ENCODE results near the gene ABCC6. TPM values are rescaled to one million over a fixed set of nuclear protein-coding genes. Genes with fewer than 3 reads are reported as not detected.

ABCC6 gene
- total RNA-seq, 1 experiment from 2014 or later, result not detected

DNA sequence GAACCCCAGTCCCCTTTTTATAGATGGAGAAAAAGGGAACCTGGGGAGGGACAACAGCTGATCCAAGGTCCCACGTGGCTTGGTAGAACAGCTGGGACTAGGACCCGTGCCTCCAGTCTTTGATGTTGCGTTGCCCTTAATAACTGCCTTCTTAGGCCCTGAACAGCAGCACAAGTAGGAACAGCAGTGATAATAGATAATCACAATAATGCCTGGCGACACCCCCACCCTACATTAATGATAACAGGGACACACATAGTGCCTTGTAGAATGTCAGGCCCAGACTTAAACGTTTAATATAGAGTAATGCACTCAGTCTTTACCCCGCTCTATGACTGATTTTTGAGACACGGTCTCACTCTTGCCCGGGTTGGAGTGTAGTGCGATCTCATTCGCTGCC, 96.4 kb downstream of the ABCC6 start:
- DNase-seq, result no peak
- no peaks in the 10 kb centered on the region for H4K20me1 ChIP-seq (ENCODE audit: insufficient read depth, low read depth, low read length)
- no peak overlapping the region for H3K9ac ChIP-seq (ENCODE audit: low read length)
- H3K79me2 ChIP-seq (ENCODE audit: low read length), result peaks cover 6% of the 10 kb centered on the region; the same call in 1 of the 2 replicates
- H2AFZ ChIP-seq (ENCODE audit: low read length), result no peak overlapping the region
- no peak overlapping the region for H3K4me2 ChIP-seq (ENCODE audit: low read depth, low read length, poor library complexity, severe bottlenecking)
- no peaks in the 10 kb centered on the region for H3K9me2 ChIP-seq (replicated peaks; ENCODE audit: insufficient read depth, low read length)
- H3K4me3 ChIP-seq (ENCODE audit: low read length), result no peak overlapping the region
- no peaks in the 10 kb centered on the region; the same call in 1 of the 2 replicates for H3K9me3 ChIP-seq (ENCODE audit: low read length)
- H3K36me3 ChIP-seq (ENCODE audit: insufficient read depth, low read length), result peaks cover 30% of the 10 kb centered on the region
- no peaks in the 10 kb centered on the region for H3K4me1 ChIP-seq (ENCODE audit: low read length)
- no peaks in the 10 kb centered on the region for H3K27me3 ChIP-seq (ENCODE audit: low read length)
- H3K27ac ChIP-seq (ENCODE audit: low read length), result 0 out of 2 replicates have a peak overlapping the region, but pooled peaks have one; percentile 34

GRCh38 chr16:16124974-16125373, 98.3 kb downstream of the ABCC6 start:
- Histone ChIP-seq H3K4me2 (ENCODE audit: low read depth, low read length, poor library complexity, severe bottlenecking) (no peak overlapping the region), H2AFZ (ENCODE audit: low read length) (no peak overlapping the region), H3K9me2 (replicated peaks; ENCODE audit: insufficient read depth, low read length) (no peaks in the 10 kb centered on the region), H3K4me3 (ENCODE audit: low read length) (no peak overlapping the region), H3K79me2 (ENCODE audit: low read length) (peaks cover 6% of the 10 kb centered on the region; the same call in 1 of the 2 replicates), H3K36me3 (ENCODE audit: insufficient read depth, low read length) (peaks cover 35% of the 10 kb centered on the region), H3K9ac (ENCODE audit: low read length) (no peak overlapping the region), H3K4me1 (ENCODE audit: low read length) (no peaks in the 10 kb centered on the region), H3K27me3 (ENCODE audit: low read length) (no peaks in the 10 kb centered on the region), H3K9me3 (ENCODE audit: low read length) (no peaks in the 10 kb centered on the region; the same call in 1 of the 2 replicates), H3K27ac (ENCODE audit: low read length) (no peak overlapping the region), H4K20me1 (ENCODE audit: insufficient read depth, low read depth, low read length) (no peaks in the 10 kb centered on the region)
- no peak for DNase-seq

DNA sequence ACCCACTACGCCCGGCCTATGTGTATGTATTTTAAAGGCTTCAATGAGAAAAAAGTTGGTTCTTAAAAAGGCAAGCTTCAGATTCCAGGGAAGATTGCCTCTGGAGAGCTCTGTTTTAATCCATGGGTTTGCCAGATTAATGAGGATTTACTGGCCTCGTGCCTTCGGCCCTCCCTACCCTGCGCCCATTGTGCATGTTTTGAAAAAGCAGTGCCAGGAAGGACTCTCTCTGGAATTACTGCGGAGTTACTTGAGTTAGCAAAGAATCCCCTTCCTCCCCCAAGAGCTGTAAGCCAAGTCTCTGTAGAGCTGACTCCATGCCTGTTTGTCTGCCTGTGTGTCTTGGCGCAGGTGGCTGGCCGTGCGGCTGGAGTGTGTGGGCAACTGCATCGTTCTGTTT, 98.9 kb downstream of the ABCC6 start:
- Histone ChIP-seq H2AFZ (ENCODE audit: low read length) (no peak overlapping the region), H3K4me3 (ENCODE audit: low read length) (no peak overlapping the region), H3K27ac (ENCODE audit: low read length) (no peak overlapping the region), H3K4me2 (ENCODE audit: low read depth, low read length, poor library complexity, severe bottlenecking) (no peak overlapping the region), H3K9me3 (ENCODE audit: low read length) (no peaks in the 10 kb centered on the region; the same call in 1 of the 2 replicates), H3K79me2 (ENCODE audit: low read length) (peaks cover 6% of the 10 kb centered on the region; the same call in 1 of the 2 replicates), H3K27me3 (ENCODE audit: low read length) (no peaks in the 10 kb centered on the region), H3K4me1 (ENCODE audit: low read length) (no peaks in the 10 kb centered on the region), H4K20me1 (ENCODE audit: insufficient read depth, low read depth, low read length) (no peaks in the 10 kb centered on the region), H3K36me3 (ENCODE audit: insufficient read depth, low read length) (peaks cover 35% of the 10 kb centered on the region), H3K9me2 (replicated peaks; ENCODE audit: insufficient read depth, low read length) (no peaks in the 10 kb centered on the region), H3K9ac (ENCODE audit: low read length) (no peak overlapping the region)
- no peak for DNase-seq

DNA sequence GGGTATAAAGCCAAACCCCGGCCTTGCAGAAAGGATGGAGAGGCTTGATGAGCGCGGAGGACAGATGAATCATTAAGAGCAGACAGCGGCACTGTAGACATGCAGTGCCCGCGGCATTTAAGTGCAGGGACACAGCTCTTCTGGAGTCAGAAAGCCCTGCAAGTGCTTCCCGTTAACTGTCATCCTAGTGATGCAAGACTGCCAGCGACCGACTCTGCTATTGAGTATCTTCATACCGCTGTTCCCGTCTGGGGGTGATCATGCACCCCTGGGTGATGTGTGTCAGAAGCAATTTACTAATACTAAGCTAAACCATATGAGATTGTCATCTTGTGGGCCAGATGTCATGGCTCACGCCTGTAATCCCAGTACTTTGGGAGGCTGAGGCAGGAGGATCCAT, 101.0 kb downstream of the ABCC6 start:
- no peak overlapping the region for H3K27ac ChIP-seq (ENCODE audit: low read length)
- H3K9me3 ChIP-seq (ENCODE audit: low read length), result peaks cover 6% of the 10 kb centered on the region; the same call in 1 of the 2 replicates
- 0 out of 2 replicates have a peak, but pooled peaks cover 3% of the 10 kb centered on the region for H3K79me2 ChIP-seq (ENCODE audit: low read length)
- no peak overlapping the region for H2AFZ ChIP-seq (ENCODE audit: low read length)
- H3K27me3 ChIP-seq (ENCODE audit: low read length), result no peaks in the 10 kb centered on the region
- DNase-seq, result no peak
- H3K4me3 ChIP-seq (ENCODE audit: low read length), result no peak overlapping the region
- H3K4me2 ChIP-seq (ENCODE audit: low read depth, low read length, poor library complexity, severe bottlenecking), result no peak overlapping the region
- no peaks in the 10 kb centered on the region for H3K4me1 ChIP-seq (ENCODE audit: low read length)
- no peaks in the 10 kb centered on the region for H4K20me1 ChIP-seq (ENCODE audit: insufficient read depth, low read depth, low read length)
- no peaks in the 10 kb centered on the region for H3K9me2 ChIP-seq (replicated peaks; ENCODE audit: insufficient read depth, low read length)
- no peak overlapping the region for H3K9ac ChIP-seq (ENCODE audit: low read length)
- peaks cover 42% of the 10 kb centered on the region for H3K36me3 ChIP-seq (ENCODE audit: insufficient read depth, low read length)

DNA sequence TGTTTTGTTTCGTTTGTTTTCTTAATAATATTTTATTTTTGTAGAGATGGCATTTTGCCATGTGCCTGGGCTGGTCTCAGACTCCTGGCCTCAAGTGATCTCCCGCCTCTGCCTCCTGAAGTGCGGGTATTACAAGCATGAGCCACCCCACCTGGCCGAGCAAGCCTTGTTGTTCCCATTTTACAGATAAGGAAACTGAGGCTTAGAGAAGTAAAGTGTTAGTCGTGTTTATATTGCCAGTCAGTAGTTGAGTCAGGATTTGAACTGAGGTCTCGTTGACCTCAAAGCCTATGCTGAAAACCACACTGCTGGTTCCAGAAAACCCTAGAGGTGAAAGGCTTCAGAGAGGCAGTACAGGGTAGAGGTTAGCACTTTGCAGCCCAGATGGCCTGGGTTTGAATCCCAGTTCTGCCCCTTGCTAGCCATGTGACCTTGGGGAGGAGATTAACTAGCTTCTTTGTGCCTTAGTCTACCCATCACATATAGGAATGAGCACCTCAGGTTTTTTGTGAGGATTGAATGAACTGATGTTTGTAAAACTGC, 102.0 kb downstream of the ABCC6 start:
- Histone ChIP-seq H3K9me2 (replicated peaks; ENCODE audit: insufficient read depth, low read length) (no peaks in the 10 kb centered on the region), H3K36me3 (ENCODE audit: insufficient read depth, low read length) (peaks cover 51% of the 10 kb centered on the region), H2AFZ (ENCODE audit: low read length) (no peak overlapping the region), H4K20me1 (ENCODE audit: insufficient read depth, low read depth, low read length) (no peaks in the 10 kb centered on the region), H3K4me2 (ENCODE audit: low read depth, low read length, poor library complexity, severe bottlenecking) (no peak overlapping the region), H3K27ac (ENCODE audit: low read length) (no peak overlapping the region), H3K79me2 (ENCODE audit: low read length) (0 out of 2 replicates have a peak, but pooled peaks cover 3% of the 10 kb centered on the region), H3K4me3 (ENCODE audit: low read length) (no peak overlapping the region), H3K27me3 (ENCODE audit: low read length) (no peaks in the 10 kb centered on the region), H3K9ac (ENCODE audit: low read length) (no peak overlapping the region), H3K4me1 (ENCODE audit: low read length) (no peaks in the 10 kb centered on the region), H3K9me3 (ENCODE audit: low read length) (peaks cover 10% of the 10 kb centered on the region; the same call in 1 of the 2 replicates)
- DNase-seq, result no peak

GRCh38 chr16:16120382-16121184, 102.7 kb downstream of the ABCC6 start:
- no peak overlapping the region for H3K27ac ChIP-seq (ENCODE audit: low read length)
- no peak overlapping the region for H3K4me2 ChIP-seq (ENCODE audit: low read depth, low read length, poor library complexity, severe bottlenecking)
- H3K4me1 ChIP-seq (ENCODE audit: low read length), result no peaks in the 10 kb centered on the region
- no peaks in the 10 kb centered on the region for H4K20me1 ChIP-seq (ENCODE audit: insufficient read depth, low read depth, low read length)
- no peak for DNase-seq
- no peak overlapping the region for H3K4me3 ChIP-seq (ENCODE audit: low read length)
- no peaks in the 10 kb centered on the region for H3K9me2 ChIP-seq (replicated peaks; ENCODE audit: insufficient read depth, low read length)
- peaks cover 56% of the 10 kb centered on the region for H3K36me3 ChIP-seq (ENCODE audit: insufficient read depth, low read length)
- no peaks in the 10 kb centered on the region for H3K27me3 ChIP-seq (ENCODE audit: low read length)
- peaks cover 10% of the 10 kb centered on the region; the same call in 1 of the 2 replicates for H3K9me3 ChIP-seq (ENCODE audit: low read length)
- no peak overlapping the region for H2AFZ ChIP-seq (ENCODE audit: low read length)
- no peak overlapping the region for H3K9ac ChIP-seq (ENCODE audit: low read length)
- H3K79me2 ChIP-seq (ENCODE audit: low read length), result 0 out of 2 replicates have a peak, but pooled peaks cover 3% of the 10 kb centered on the region

- Histone ChIP-seq H3K4me3 (ENCODE audit: low read length) (no peak overlapping the region), H3K27ac (ENCODE audit: low read length) (no peak overlapping the region), H3K9ac (ENCODE audit: low read length) (no peak overlapping the region), H2AFZ (ENCODE audit: low read length) (no peak overlapping the region), H4K20me1 (ENCODE audit: insufficient read depth, low read depth, low read length) (no peaks in the 10 kb centered on the region), H3K36me3 (ENCODE audit: insufficient read depth, low read length) (peaks cover 60% of the 10 kb centered on the region), H3K4me2 (ENCODE audit: low read depth, low read length, poor library complexity, severe bottlenecking) (no peak overlapping the region), H3K27me3 (ENCODE audit: low read length) (no peaks in the 10 kb centered on the region), H3K79me2 (ENCODE audit: low read length) (0 out of 2 replicates have a peak, but pooled peaks cover 3% of the 10 kb centered on the region), H3K9me3 (ENCODE audit: low read length) (peaks cover 10% of the 10 kb centered on the region; the same call in 1 of the 2 replicates), H3K4me1 (ENCODE audit: low read length) (no peaks in the 10 kb centered on the region), H3K9me2 (replicated peaks; ENCODE audit: insufficient read depth, low read length) (no peaks in the 10 kb centered on the region)
- DNase-seq, result no peak
Observed at GRCh38 chr16:16120044-16120381, 103.3 kb downstream of the ABCC6 start.

DNA sequence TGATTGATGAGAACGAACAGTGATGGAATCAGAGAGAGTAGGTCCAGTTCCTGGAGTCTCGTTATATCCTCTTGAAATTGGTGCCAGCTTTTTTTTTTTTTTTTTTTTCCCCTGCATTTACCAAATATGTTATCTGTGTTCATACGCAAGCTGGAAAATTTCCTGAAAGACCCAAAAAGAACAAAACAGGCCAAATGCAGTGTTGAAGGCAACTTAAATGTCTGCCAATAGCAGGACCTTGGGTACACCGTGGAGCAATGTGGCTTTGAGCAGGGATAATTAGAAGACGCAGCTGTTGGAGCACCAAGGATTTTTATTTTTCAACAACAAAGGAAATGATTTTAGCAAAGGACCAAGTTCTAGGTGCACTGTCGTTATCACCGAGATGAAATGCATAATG, 105.0 kb downstream of the ABCC6 start:
- no peaks in the 10 kb centered on the region for H3K27me3 ChIP-seq (ENCODE audit: low read length)
- H3K4me1 ChIP-seq (ENCODE audit: low read length), result no peaks in the 10 kb centered on the region
- no peak overlapping the region for H3K9ac ChIP-seq (ENCODE audit: low read length)
- no peak overlapping the region for H3K4me2 ChIP-seq (ENCODE audit: low read depth, low read length, poor library complexity, severe bottlenecking)
- H3K4me3 ChIP-seq (ENCODE audit: low read length), result no peak overlapping the region
- 0 out of 2 replicates have a peak, but pooled peaks cover 3% of the 10 kb centered on the region for H3K79me2 ChIP-seq (ENCODE audit: low read length)
- no peaks in the 10 kb centered on the region for H4K20me1 ChIP-seq (ENCODE audit: insufficient read depth, low read depth, low read length)
- no peak overlapping the region for H2AFZ ChIP-seq (ENCODE audit: low read length)
- peaks cover 57% of the 10 kb centered on the region for H3K36me3 ChIP-seq (ENCODE audit: insufficient read depth, low read length)
- DNase-seq, result peak; percentile 63
- H3K9me2 ChIP-seq (replicated peaks; ENCODE audit: insufficient read depth, low read length), result no peaks in the 10 kb centered on the region
- peaks cover 10% of the 10 kb centered on the region; the same call in 1 of the 2 replicates for H3K9me3 ChIP-seq (ENCODE audit: low read length)
- no peak overlapping the region for H3K27ac ChIP-seq (ENCODE audit: low read length)

Data from Karpas-422 (cell line).